ENCODE results near the gene SLC16A10.

DNA sequence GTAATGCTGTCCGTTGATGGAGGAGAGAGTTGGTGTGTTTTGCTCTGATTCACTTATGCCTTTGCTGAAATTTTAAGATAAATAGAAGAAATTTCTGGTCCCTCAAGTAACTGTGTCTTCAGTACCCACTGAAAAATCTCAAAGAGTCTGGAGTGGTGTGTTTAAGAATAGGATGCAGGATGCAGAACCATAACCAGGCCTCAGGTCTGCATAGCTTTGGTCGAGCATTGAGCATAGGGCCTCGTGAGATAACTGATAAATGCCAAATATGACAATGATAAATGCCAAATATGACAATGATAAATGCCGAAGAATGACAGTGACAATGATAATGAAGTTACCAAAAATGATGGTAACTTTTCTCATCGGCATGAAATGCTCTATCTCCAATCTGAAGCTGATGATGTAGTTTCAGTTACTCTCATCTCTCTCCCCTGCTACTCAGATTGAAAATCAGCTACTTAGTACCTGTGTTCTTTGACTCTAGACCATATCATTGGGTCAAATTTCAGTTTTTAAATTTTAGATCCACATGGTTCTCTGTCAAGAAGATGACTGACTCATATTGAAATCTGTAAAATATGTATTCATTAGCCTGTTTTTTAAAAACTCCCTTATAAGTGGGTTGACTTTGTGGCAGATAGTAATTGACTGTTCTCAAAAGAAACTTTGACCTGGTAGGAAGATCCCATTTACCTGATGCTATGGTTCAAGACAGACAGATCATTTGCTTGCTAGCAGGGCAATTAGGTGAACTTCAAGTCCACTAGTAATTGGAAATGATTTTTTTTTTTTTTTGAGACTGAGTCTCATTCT is 96.6 kb downstream of the SLC16A10 start:
- TF ChIP-seq, protein P1, sequence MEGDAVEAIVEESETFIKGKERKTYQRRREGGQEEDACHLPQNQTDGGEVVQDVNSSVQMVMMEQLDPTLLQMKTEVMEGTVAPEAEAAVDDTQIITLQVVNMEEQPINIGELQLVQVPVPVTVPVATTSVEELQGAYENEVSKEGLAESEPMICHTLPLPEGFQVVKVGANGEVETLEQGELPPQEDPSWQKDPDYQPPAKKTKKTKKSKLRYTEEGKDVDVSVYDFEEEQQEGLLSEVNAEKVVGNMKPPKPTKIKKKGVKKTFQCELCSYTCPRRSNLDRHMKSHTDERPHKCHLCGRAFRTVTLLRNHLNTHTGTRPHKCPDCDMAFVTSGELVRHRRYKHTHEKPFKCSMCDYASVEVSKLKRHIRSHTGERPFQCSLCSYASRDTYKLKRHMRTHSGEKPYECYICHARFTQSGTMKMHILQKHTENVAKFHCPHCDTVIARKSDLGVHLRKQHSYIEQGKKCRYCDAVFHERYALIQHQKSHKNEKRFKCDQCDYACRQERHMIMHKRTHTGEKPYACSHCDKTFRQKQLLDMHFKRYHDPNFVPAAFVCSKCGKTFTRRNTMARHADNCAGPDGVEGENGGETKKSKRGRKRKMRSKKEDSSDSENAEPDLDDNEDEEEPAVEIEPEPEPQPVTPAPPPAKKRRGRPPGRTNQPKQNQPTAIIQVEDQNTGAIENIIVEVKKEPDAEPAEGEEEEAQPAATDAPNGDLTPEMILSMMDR (IDR thresholded peaks at IDR 0.05), result no peak
- TF ChIP-seq POLR2A (IDR thresholded peaks at IDR 0.05) (no peak), POLR2AphosphoS5 (IDR thresholded peaks at IDR 0.05) (no peak), EP300 (IDR thresholded peaks at IDR 0.05; ENCODE audit: low read depth) (no peak)
